Esophagus squamous epithelium (tissue), 4 donors: ENCODE data around the gene ELK3.

Experiments used
- CTCF ChIP-seq, 6 experiments: fragments of 450-650 bp in 4 of 6; fragments of 200-600 bp in 2 of 6; sonication (generic) in 2 of 6; IDR thresholded peaks; one replicate each; pipeline ENCODE4 v1.5.1; 2016 to 2019; ENCODE audit warnings: antibody characterized with exemption in 6 of 6, mild to moderate bottlenecking in 4 of 6, moderate library complexity in 4 of 6
- POLR2A ChIP-seq, 4 donors: fragments of 450-650 bp; IDR thresholded peaks; one replicate each; pipeline ENCODE4 v1.6.1; 2017; ENCODE audit warnings: antibody characterized with exemption in 4 of 4, mild to moderate bottlenecking in 4 of 4, moderate library complexity in 3 of 4

- TF ChIP-seq CTCF (IDR thresholded peaks at IDR 0.05) (no peak), POLR2A (IDR thresholded peaks at IDR 0.05) (no peak)
Measured at GRCh38 chr12:96274331-96274730, 80.2 kb downstream of the ELK3 start.
